HepG2 (cell line): Measurements from ENCODE around the gene GGACT. TPM values are rescaled to one million over a fixed set of nuclear protein-coding genes. Genes with fewer than 3 reads are reported as not detected.
A peak's percentile ranks its signal among the peaks of the same experiment; 100 is the strongest.

Experiments
- DNMT1 ChIP-seq: sonication (generic); formaldehyde crosslinking; IDR thresholded peaks from 2 replicates; pipeline ENCODE4 v1.5.1; 2020; ENCODE audit warnings: mild to moderate bottlenecking, missing genetic modification reagents
- HNRNPUL1 ChIP-seq: fragments of 200-400 bp; formaldehyde crosslinking; IDR thresholded peaks from 2 replicates; pipeline ENCODE4 v1.6.1; 2017; ENCODE audit warnings: low read depth, mild to moderate bottlenecking, low read length, moderate library complexity
- IKZF4 ChIP-seq: sonication (generic); formaldehyde crosslinking; IDR thresholded peaks from 2 replicates; pipeline ENCODE4 v1.5.1; 2020; ENCODE audit warnings: borderline replicate concordance, mild to moderate bottlenecking, low read depth, missing genetic modification reagents; ENCODE audit errors: not compliant biosample characterization
- PITX1 ChIP-seq: sonication (generic); formaldehyde crosslinking; IDR thresholded peaks from 2 replicates; pipeline ENCODE4 v1.5.1; 2020; ENCODE audit warnings: mild to moderate bottlenecking, missing genetic modification reagents
- PLRG1 ChIP-seq: fragments of 450-650 bp; conservative IDR thresholded peaks from 2 replicates; pipeline ENCODE4 v1.6.1; 2016
- RARG ChIP-seq: sonication (generic); formaldehyde crosslinking; IDR thresholded peaks from 2 replicates; pipeline ENCODE4 v1.4.0; 2020; ENCODE audit warnings: low read depth, mild to moderate bottlenecking, missing genetic modification reagents
- SIN3B ChIP-seq: fragments of 150-350 bp; IDR thresholded peaks from 2 replicates; pipeline ENCODE4 v1.6.1; 2014; ENCODE audit warnings: low read length
- SMARCC2 ChIP-seq: fragments of 450-650 bp; IDR thresholded peaks from 2 replicates; pipeline ENCODE4 v1.6.1; 2017; ENCODE audit warnings: antibody characterized with exemption, mild to moderate bottlenecking
- ZC3H13 ChIP-seq: sonication (generic); formaldehyde crosslinking; IDR thresholded peaks from 2 replicates; pipeline ENCODE4 v1.8.1; 2023; ENCODE audit warnings: mild to moderate bottlenecking, missing genetic modification reagents, moderate library complexity
- ZNF430 ChIP-seq: sonication (generic); formaldehyde crosslinking; IDR thresholded peaks from 2 replicates; pipeline ENCODE4 v1.9.0; 2021; ENCODE audit warnings: mild to moderate bottlenecking, missing genetic modification reagents
- ZNF766 ChIP-seq: sonication (generic); formaldehyde crosslinking; IDR thresholded peaks from 2 replicates; pipeline ENCODE4 v1.5.0; 2020; ENCODE audit warnings: missing genetic modification reagents, borderline replicate concordance
- ZSCAN20 ChIP-seq: sonication (generic); formaldehyde crosslinking; IDR thresholded peaks from 2 replicates; pipeline ENCODE4 v1.4.0; 2020; ENCODE audit warnings: missing genetic modification reagents, mild to moderate bottlenecking, borderline replicate concordance
- polyA plus RNA-seq, 8 experiments: library from polyadenylated mRNA; depleted of rRNA in 3 of 8; stranded (reverse) in 7 of 8; unstranded in 1 of 8; fragments of >200 nt; fragmentation: Illumina TruSeq in 4 of 8; extraction: Trizol in 4 of 8; gene quantifications; 2 replicates each; pipeline versions ENCODE4 v1.2.1 to v1.2.3, GENCODE V29; 2011 to 2016; ENCODE audit warnings: low read depth in 4 of 8, missing spikeins in 1 of 8, mixed read lengths in 1 of 8; ENCODE audit not compliant: insufficient read depth in 1 of 8
- total RNA-seq, 5 experiments: library from RNA; depleted of rRNA; stranded (reverse); fragments of >200 nt; fragmentation: Illumina TruSeq; extraction: Trizol; gene quantifications; 2 replicates each; pipeline ENCODE4 v1.2.3, GENCODE V29; 2016; ENCODE audit warnings: low read depth in 1 of 5
- TF ChIP-seq, protein P1 (sequence below): IDR thresholded peaks from 2 replicates; pipeline ENCODE4 v1.4.0; 2020; ENCODE audit warnings: mild to moderate bottlenecking, missing genetic modification reagents
- TF ChIP-seq, protein P2 (sequence below): IDR thresholded peaks from 2 replicates; pipeline ENCODE4 v1.6.1; 2016; ENCODE audit warnings: control low read depth
- TF ChIP-seq, protein P3 (sequence below): sonication (generic); formaldehyde crosslinking; IDR thresholded peaks from 2 replicates; pipeline ENCODE4 v1.5.0; 2020; ENCODE audit warnings: mild to moderate bottlenecking, missing genetic modification reagents
- TF ChIP-seq, protein P4 (sequence below): sonication (generic); formaldehyde crosslinking; conservative IDR thresholded peaks from 2 replicates; pipeline ENCODE4 v1.4.0; 2020; ENCODE audit warnings: missing genetic modification reagents
- TF ChIP-seq, protein P5 (sequence below): IDR thresholded peaks from 2 replicates; pipeline ENCODE4 v1.6.1; 2016; ENCODE audit warnings: mild to moderate bottlenecking
- TF ChIP-seq, protein P6 (sequence below): sonication (generic); formaldehyde crosslinking; IDR thresholded peaks from 2 replicates; pipeline ENCODE4 v1.5.1; 2020; ENCODE audit warnings: missing genetic modification reagents, mild to moderate bottlenecking, borderline replicate concordance

The GGACT gene
- total and polyA plus RNA-seq, 2 of the 13 experiments (the other 11 are each of a cell fraction or from before 2014, with no cell fraction given): 1.7 to 1.9 TPM

DNA sequence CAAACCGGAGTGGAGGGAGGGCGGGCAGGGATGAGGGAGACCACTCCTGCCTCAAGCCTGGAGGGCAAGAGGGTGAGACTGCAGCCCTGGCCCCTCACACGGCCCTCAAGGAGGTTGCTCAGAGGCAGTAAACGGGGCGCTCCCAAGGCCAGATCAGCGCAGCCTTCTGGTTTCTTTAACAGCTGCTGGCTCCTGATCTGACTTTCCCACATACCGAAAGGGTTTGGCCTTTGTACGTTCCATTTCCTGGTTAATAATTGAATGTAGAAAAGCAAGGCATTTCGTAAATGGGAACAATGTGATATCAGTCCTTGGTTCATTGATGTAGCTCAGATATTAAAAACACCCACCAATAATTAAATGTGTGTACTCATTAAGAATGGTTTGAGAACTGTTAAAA lies 71.5 kb downstream of the GGACT start (continued):
- TF ChIP-seq, protein P1, sequence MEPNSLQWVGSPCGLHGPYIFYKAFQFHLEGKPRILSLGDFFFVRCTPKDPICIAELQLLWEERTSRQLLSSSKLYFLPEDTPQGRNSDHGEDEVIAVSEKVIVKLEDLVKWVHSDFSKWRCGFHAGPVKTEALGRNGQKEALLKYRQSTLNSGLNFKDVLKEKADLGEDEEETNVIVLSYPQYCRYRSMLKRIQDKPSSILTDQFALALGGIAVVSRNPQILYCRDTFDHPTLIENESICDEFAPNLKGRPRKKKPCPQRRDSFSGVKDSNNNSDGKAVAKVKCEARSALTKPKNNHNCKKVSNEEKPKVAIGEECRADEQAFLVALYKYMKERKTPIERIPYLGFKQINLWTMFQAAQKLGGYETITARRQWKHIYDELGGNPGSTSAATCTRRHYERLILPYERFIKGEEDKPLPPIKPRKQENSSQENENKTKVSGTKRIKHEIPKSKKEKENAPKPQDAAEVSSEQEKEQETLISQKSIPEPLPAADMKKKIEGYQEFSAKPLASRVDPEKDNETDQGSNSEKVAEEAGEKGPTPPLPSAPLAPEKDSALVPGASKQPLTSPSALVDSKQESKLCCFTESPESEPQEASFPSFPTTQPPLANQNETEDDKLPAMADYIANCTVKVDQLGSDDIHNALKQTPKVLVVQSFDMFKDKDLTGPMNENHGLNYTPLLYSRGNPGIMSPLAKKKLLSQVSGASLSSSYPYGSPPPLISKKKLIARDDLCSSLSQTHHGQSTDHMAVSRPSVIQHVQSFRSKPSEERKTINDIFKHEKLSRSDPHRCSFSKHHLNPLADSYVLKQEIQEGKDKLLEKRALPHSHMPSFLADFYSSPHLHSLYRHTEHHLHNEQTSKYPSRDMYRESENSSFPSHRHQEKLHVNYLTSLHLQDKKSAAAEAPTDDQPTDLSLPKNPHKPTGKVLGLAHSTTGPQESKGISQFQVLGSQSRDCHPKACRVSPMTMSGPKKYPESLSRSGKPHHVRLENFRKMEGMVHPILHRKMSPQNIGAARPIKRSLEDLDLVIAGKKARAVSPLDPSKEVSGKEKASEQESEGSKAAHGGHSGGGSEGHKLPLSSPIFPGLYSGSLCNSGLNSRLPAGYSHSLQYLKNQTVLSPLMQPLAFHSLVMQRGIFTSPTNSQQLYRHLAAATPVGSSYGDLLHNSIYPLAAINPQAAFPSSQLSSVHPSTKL (CRISPR knock-in tag): peak; percentile 72
- TF ChIP-seq ZSCAN20 (CRISPR knock-in tag) (no peak), SMARCC2 (no peak), HNRNPUL1 (no peak), IKZF4 (CRISPR knock-in tag) (no peak), DNMT1 (CRISPR knock-in tag) (no peak), RARG (CRISPR knock-in tag) (no peak), PLRG1 (no peak), ZNF766 (CRISPR knock-in tag) (no peak), ZC3H13 (CRISPR knock-in tag) (no peak), ZNF430 (CRISPR knock-in tag) (no peak), SIN3B (no peak), PITX1 (CRISPR knock-in tag) (no peak)
- TF ChIP-seq, protein P2, sequence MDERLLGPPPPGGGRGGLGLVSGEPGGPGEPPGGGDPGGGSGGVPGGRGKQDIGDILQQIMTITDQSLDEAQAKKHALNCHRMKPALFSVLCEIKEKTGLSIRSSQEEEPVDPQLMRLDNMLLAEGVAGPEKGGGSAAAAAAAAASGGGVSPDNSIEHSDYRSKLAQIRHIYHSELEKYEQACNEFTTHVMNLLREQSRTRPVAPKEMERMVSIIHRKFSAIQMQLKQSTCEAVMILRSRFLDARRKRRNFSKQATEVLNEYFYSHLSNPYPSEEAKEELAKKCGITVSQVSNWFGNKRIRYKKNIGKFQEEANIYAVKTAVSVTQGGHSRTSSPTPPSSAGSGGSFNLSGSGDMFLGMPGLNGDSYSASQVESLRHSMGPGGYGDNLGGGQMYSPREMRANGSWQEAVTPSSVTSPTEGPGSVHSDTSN (CRISPR knock-in tag): no peak
- TF ChIP-seq, protein P3, sequence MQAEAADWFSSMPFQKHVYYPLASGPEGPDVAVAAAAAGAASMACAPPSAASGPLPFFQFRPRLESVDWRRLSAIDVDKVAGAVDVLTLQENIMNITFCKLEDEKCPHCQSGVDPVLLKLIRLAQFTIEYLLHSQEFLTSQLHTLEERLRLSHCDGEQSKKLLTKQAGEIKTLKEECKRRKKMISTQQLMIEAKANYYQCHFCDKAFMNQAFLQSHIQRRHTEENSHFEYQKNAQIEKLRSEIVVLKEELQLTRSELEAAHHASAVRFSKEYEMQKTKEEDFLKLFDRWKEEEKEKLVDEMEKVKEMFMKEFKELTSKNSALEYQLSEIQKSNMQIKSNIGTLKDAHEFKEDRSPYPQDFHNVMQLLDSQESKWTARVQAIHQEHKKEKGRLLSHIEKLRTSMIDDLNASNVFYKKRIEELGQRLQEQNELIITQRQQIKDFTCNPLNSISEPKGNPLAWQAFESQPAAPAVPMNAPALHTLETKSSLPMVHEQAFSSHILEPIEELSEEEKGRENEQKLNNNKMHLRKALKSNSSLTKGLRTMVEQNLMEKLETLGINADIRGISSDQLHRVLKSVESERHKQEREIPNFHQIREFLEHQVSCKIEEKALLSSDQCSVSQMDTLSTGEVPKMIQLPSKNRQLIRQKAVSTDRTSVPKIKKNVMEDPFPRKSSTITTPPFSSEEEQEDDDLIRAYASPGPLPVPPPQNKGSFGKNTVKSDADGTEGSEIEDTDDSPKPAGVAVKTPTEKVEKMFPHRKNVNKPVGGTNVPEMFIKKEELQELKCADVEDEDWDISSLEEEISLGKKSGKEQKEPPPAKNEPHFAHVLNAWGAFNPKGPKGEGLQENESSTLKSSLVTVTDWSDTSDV (CRISPR knock-in tag): no peak
- TF ChIP-seq, protein P4, sequence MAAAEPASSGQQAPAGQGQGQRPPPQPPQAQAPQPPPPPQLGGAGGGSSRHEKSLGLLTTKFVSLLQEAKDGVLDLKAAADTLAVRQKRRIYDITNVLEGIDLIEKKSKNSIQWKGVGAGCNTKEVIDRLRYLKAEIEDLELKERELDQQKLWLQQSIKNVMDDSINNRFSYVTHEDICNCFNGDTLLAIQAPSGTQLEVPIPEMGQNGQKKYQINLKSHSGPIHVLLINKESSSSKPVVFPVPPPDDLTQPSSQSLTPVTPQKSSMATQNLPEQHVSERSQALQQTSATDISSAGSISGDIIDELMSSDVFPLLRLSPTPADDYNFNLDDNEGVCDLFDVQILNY: no peak
- TF ChIP-seq, protein P5, sequence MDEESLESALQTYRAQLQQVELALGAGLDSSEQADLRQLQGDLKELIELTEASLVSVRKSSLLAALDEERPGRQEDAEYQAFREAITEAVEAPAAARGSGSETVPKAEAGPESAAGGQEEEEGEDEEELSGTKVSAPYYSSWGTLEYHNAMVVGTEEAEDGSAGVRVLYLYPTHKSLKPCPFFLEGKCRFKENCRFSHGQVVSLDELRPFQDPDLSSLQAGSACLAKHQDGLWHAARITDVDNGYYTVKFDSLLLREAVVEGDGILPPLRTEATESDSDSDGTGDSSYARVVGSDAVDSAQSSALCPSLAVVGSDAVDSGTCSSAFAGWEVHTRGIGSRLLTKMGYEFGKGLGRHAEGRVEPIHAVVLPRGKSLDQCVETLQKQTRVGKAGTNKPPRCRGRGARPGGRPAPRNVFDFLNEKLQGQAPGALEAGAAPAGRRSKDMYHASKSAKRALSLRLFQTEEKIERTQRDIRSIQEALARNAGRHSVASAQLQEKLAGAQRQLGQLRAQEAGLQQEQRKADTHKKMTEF: peak; percentile 38; the same call in 1 of the 2 replicates
- TF ChIP-seq, protein P6, sequence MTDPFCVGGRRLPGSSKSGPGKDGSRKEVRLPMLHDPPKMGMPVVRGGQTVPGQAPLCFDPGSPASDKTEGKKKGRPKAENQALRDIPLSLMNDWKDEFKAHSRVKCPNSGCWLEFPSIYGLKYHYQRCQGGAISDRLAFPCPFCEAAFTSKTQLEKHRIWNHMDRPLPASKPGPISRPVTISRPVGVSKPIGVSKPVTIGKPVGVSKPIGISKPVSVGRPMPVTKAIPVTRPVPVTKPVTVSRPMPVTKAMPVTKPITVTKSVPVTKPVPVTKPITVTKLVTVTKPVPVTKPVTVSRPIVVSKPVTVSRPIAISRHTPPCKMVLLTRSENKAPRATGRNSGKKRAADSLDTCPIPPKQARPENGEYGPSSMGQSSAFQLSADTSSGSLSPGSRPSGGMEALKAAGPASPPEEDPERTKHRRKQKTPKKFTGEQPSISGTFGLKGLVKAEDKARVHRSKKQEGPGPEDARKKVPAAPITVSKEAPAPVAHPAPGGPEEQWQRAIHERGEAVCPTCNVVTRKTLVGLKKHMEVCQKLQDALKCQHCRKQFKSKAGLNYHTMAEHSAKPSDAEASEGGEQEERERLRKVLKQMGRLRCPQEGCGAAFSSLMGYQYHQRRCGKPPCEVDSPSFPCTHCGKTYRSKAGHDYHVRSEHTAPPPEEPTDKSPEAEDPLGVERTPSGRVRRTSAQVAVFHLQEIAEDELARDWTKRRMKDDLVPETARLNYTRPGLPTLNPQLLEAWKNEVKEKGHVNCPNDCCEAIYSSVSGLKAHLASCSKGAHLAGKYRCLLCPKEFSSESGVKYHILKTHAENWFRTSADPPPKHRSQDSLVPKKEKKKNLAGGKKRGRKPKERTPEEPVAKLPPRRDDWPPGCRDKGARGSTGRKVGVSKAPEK (CRISPR knock-in tag): no peak
